GM13977 (cell line): ENCODE results near the gene APOB.

Experiments
- DNase-seq: peaks from one replicate; pipeline ENCODE4 v3.0.0; 2012; ENCODE audit warnings: low spot score
- in situ Hi-C: fragments of 300-500 bp; cut with MboI; formaldehyde crosslinking; loops from one replicate; pipeline ENCODE4 v1.12.0; 2022; ENCODE audit warnings: low sequenced_read_pairs, low pct_unique_long_range_greater_than_20kb, mixed read lengths, inconsistent platforms; ENCODE audit not compliant: unreplicated experiment
- TF ChIP-seq, protein P1 (sequence below): IDR thresholded peaks from 2 replicates; pipeline ENCODE4 v1.5.1; 2012; ENCODE audit warnings: mild to moderate bottlenecking, control low read depth; ENCODE audit not compliant: insufficient read depth; ENCODE audit errors: extremely low read depth, missing control alignments

Gene APOB

DNA sequence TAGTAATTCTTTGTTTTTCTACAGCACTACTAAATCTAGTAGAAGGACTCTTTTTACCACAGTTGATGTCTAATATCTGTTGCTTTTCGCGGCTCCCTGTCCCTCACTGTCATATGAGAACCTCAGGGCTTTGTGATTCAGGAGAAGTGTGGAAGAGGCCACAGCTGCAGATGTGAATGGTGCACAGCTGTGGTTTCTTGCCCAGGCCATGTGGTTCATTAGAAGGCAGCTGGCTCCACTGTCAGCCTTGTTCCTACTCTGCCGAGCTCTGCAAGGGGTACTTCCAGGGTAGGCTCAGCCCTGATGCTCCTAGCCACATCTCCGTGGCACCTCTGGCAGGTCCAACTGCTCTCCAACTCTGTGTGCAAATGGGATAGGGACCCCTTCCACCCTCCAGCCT, 83.9 kb downstream of the APOB start:
- DNase-seq = no peak
- in situ Hi-C loops = loop anchor here (10.0 kb wide), 2 partner anchors 175 to 295 kb away; partner anchors contain the start of gene GDF7
- TF ChIP-seq, protein P1, sequence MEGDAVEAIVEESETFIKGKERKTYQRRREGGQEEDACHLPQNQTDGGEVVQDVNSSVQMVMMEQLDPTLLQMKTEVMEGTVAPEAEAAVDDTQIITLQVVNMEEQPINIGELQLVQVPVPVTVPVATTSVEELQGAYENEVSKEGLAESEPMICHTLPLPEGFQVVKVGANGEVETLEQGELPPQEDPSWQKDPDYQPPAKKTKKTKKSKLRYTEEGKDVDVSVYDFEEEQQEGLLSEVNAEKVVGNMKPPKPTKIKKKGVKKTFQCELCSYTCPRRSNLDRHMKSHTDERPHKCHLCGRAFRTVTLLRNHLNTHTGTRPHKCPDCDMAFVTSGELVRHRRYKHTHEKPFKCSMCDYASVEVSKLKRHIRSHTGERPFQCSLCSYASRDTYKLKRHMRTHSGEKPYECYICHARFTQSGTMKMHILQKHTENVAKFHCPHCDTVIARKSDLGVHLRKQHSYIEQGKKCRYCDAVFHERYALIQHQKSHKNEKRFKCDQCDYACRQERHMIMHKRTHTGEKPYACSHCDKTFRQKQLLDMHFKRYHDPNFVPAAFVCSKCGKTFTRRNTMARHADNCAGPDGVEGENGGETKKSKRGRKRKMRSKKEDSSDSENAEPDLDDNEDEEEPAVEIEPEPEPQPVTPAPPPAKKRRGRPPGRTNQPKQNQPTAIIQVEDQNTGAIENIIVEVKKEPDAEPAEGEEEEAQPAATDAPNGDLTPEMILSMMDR = no peak

DNA sequence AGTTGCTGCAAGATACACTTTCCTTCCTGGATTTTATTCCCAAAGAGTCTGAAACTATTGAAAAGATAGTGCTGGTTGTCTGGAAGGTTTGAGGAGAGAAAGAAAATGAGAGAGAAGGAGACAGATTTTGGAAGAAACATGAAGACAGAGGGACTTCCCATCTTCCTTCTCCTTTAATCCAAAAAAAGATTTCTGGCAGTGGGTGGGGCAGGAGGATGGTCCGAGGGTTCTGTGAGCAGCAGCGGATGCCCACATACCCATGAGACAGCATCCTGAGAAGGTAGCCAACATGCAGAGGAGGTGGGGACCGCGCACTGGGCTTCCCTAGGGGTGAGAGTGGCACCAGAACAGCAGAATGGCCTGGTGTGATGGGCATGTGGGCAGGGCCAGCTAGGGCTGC, 84.6 kb downstream of the APOB start:
- in situ Hi-C loops = no loop called here
- no peak for DNase-seq
- TF ChIP-seq, protein P1 = no peak

DNA sequence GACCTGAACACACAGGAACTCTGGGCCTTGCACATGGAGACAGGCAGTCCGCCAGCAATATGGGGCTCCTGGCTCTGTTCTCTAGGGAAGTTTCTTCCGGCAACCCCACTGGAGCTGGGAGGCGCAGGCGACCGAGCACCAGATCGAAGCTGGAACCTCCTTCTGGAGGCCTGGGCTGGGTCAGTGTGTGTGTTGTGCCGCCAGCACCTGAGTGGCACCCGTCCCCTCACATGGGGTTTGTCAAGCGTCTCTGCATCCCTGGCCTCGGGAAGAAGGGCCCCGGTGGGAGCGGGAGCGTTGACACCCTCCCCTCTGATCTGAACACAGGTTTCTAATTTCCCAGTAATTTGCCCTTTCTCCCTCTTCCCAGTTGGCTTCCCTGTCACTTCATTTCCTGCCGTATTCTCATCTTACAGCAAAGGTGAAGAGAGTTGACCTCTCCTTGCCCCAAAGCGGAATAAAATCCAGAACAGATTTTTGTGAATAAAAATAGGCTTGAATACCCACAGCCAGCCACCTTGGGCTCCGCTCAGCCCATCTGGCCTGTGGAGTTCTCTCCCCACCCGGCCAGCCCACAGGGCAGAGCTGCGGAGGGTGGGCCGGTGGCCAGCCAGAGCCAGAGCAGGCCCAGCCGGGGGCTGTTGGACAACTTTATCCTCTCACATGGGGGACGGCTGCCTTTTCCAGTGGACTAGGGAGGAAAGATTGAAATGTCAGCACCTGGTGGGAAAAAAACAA, 85.9 kb downstream of the APOB start:
- in situ Hi-C loops = no loop called here
- DNase-seq = no peak
- TF ChIP-seq, protein P1 = no peak

DNA sequence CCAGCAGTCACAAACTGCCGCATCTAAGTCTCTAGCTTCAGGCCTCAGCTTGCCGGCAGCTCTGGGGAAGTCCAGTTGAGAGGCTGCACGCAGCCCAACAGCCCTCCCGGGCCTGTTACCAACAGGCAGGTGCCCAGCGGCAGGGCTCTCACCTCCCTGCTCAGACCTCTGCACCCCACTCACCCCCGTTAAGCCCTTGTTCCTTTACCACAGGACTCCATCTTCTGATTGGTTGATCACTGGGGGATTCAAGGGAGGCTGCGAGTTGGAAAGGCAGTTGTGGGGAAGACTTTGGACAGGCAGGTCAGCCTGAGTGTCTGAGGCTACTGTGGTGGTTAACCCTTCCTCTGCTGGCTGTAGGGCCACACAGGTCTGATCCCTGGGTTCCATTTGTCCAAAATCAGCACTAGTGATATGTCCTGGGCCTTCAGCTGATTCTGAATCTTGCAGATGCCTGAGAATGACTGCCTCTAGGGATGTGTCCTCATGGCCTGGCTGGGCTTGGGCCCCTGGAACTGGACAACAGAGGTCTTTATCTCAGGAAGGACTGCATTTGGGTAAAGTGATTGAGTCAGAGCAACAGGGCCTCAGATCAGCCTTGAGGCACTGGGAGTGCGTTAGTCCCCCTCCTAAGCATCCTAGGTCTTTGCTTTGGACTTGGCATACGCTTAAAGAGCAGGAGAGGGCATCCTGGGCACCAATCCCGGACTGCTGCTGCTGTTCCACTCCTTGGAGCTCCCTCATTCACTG, 88.4 kb downstream of the APOB start:
- in situ Hi-C loops = no loop called here
- DNase-seq = no peak
- TF ChIP-seq, protein P1 = no peak

DNA sequence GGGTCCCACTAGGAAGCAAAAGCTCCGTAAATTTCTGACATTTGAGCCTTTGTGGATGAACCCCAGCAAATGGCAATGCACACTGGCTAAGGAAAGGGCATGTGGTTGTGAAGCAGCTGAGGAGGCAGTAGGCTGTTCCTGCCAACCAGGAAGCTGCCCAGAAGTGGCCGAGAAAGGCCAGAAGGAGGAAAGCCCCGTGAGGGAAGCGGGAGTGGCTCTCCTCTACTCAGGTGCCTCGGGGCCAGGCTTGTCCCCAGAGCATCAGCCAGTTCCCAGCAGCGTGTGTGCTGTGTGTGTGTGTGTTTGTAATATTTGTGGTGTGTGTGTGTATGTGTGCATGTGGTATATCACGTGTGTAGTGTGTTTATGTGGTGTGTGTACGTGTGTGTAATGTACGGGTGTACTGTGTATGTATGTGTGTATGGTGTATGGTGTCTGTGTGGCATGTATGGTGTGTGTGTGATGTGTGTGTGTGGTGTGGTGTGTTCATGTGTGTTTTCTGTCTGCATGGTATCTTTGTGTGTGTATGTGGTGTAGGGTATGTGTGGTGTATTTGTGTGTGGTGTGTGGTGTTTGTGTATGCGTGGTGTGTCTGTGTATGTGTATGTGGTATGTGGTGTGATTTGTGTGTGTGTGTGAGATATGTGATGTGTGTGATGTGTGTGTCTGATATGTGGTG, 90.6 kb downstream of the APOB start:
- TF ChIP-seq, protein P1 = no peak
- DNase-seq = no peak
- in situ Hi-C loops = no loop called here
